GM12891 (cell line): ENCODE measurements around the gene SCN1B.

Experiments
- POLR2A ChIP-seq: IDR thresholded peaks from 2 replicates; pipeline ENCODE4 v1.6.1; 2011; ENCODE audit warnings: low read depth, low read length, control low read depth
- POLR2AphosphoS5 ChIP-seq: IDR thresholded peaks from 2 replicates; pipeline ENCODE4 v1.6.1; 2011; ENCODE audit warnings: low read depth, low read length, control low read depth
- SPI1 ChIP-seq: IDR thresholded peaks from 2 replicates; pipeline ENCODE4 v1.6.1; 2011; ENCODE audit warnings: low read depth, low read length, control low read depth
- TAF1 ChIP-seq: IDR thresholded peaks from 2 replicates; pipeline ENCODE4 v1.6.1; 2011; ENCODE audit warnings: low read depth, low read length, control low read depth

DNA sequence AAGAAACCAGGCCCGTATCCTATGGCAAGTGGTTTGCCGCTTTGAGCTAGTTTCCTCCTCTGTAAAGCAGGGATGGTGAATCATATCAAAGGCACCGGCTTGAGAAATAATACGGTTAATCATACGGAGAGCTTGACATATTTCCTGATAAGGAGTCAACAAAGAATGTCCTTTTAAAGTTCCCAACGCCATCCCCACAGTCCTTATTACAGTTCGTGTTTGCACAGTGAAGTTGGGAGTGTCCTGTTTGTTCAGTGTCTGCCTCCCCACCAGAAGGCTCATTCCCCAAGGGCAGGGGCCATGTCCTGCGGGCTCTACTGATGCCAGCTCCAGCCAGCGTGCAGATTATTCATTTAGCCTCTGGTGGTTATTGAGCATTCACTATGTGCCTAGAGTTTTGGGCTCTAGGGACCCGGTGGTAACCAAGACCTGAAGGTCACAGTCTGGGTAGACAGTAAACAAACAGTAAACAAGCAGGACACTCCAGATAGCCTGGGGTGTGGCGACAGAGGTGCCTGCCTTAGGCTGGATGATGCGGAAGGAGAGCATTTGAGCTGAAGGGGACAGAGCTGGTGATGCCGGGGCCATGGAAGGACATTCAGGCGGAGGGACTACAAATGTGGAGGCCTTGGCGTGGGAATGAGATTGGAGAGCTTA is 23.8 kb upstream of the SCN1B start:
- TF ChIP-seq POLR2A (no peak), TAF1 (no peak), POLR2AphosphoS5 (no peak), SPI1 (no peak)
